ENCODE data around the gene PDCD1LG2. TPM values are rescaled to one million over a fixed set of nuclear protein-coding genes. Genes with fewer than 3 reads are reported as not detected.

PDCD1LG2 gene
- total RNA-seq, 2 experiments from 2014 or later, result 0.11 to 0.17 TPM

- no peak overlapping the region for H3K4me3 Mint-ChIP-seq
- Histone ChIP-seq H3K36me3 (ENCODE audit: insufficient read depth, low read length) (no peaks in the 10 kb centered on the region), H3K4me3 (ENCODE audit: low read length) (no peak overlapping the region), H3K9me3 (ENCODE audit: control insufficient read depth in 1 of 2, insufficient read depth in 1 of 2, low read length in 2 of 2) (no peaks in the 10 kb centered on the region), H3K27me3 (ENCODE audit: control insufficient read depth in 1 of 2, insufficient read depth in 2 of 2, low read length in 2 of 2) (no peaks in the 10 kb centered on the region), H3K4me1 (ENCODE audit: insufficient read depth, low read length) (peaks cover 23% of the 10 kb centered on the region), H3K27ac (ENCODE audit: low read depth in 1 of 2, low read length in 2 of 2) (no peak overlapping the region)
- ChIA-PET POLR2A (interaction anchor here (2.1 to 2.2 kb wide), 2 partner anchors 28 to 79 kb away, joined by 7 to 15 read pairs; partner anchors contain the start of gene CD274), CTCF (interaction anchor here (1.7 kb wide), 1 partner anchor 79 kb away, joined by 3 read pairs; the partner anchor contains the start of gene CD274)
- peaks cover 50% of the 10 kb centered on the region for H3K4me1 Mint-ChIP-seq (ENCODE audit: low read depth)
- no peaks in the 10 kb centered on the region for H3K27me3 Mint-ChIP-seq
- no peak for ATAC-seq (ENCODE audit: poor library complexity)
- peak overlapping the region; percentile 63 for H3K27ac Mint-ChIP-seq
- H3K36me3 Mint-ChIP-seq (ENCODE audit: low read depth), result peaks cover 3% of the 10 kb centered on the region
- TF ChIP-seq CTCF (IDR thresholded peaks at IDR 0.05), result no peak
- no peak for DNase-seq
- H3K9me3 Mint-ChIP-seq, result no peaks in the 10 kb centered on the region
- intact Hi-C loops (cut with DNase I, micrococcal nuclease), result no loop called here
These were observed 19.4 kb downstream of the PDCD1LG2 start for GRCh38 chr9:5529683-5530221.

DNA sequence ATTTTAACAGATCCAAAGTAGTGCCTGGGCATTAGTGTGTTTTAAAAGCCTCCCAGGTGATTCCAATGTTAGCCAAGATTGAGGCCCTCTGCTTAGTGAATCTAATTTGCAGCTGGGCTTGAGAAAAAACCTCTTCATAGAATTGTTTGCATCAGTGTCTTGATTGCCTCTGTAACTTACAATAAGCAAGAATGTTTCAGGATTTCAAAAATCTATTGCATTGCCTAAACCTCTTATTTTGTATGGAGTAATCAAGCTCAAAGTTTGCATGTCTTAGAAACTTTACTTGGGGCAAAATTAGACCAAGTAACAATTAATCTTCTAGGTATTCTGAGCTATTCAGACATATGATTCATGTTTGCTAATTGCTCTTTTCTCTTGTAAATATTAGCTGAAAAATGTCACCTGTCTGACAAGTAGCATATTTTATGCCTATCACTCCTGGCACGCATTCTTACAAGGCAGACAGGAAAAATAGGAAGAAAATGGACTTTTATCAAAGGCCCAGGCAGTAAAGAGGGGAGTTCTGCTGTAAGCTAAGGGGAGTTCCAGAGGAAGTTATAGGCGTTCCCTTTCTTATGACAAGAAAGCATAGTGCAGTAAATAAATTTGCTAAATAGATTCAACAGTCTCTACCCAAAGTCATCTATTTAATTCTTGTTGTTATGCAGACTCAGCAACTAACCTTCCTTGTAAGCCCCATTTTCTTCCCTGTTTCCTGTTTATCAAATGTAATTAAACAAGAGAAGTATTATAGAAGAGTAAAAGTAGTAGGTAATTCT lies 21.0 kb downstream of the PDCD1LG2 start:
- Histone ChIP-seq H3K27ac (ENCODE audit: low read depth in 1 of 2, low read length in 2 of 2) (peak overlapping the region in 1 of 2 donors; percentile 55), H3K4me3 (ENCODE audit: low read length) (no peak overlapping the region), H3K36me3 (ENCODE audit: insufficient read depth, low read length) (no peaks in the 10 kb centered on the region), H3K4me1 (ENCODE audit: insufficient read depth, low read length) (peaks cover 23% of the 10 kb centered on the region), H3K9me3 (ENCODE audit: control insufficient read depth in 1 of 2, insufficient read depth in 1 of 2, low read length in 2 of 2) (no peaks in the 10 kb centered on the region), H3K27me3 (ENCODE audit: control insufficient read depth in 1 of 2, insufficient read depth in 2 of 2, low read length in 2 of 2) (no peaks in the 10 kb centered on the region)
- intact Hi-C loops (cut with DNase I, micrococcal nuclease), result no loop called here
- ChIA-PET CTCF (interaction anchor here (1.1 to 1.7 kb wide), 3 partner anchors 13 to 81 kb away, joined by 3 to 4 read pairs (median 3); partner anchors contain the start of gene CD274), POLR2A (interaction anchor here (0.9 to 2.2 kb wide), 12 partner anchors 9 to 852 kb away, joined by 3 to 15 read pairs (median 4); partner anchors contain the start of genes CD274, CDC37L1, PDCD1LG2 and PLGRKT)
- peak; percentile 88 for ATAC-seq (ENCODE audit: poor library complexity)
- H3K4me1 Mint-ChIP-seq (ENCODE audit: low read depth), result peaks cover 50% of the 10 kb centered on the region
- peak overlapping the region; percentile 63 for H3K27ac Mint-ChIP-seq
- H3K9me3 Mint-ChIP-seq, result no peaks in the 10 kb centered on the region
- peaks cover 3% of the 10 kb centered on the region for H3K36me3 Mint-ChIP-seq (ENCODE audit: low read depth)
- DNase-seq, result peak in 3 of 14 experiments; percentile 60 to 69 (median 66)
- TF ChIP-seq CTCF (IDR thresholded peaks at IDR 0.05), result no peak
- no peaks in the 10 kb centered on the region for H3K27me3 Mint-ChIP-seq
- peak overlapping the region; percentile 35 for H3K4me3 Mint-ChIP-seq

- no peak for ATAC-seq (ENCODE audit: poor library complexity)
- Histone ChIP-seq H3K27ac (ENCODE audit: low read depth in 1 of 2, low read length in 2 of 2) (peak overlapping the region in 1 of 2 donors; percentile 55), H3K36me3 (ENCODE audit: insufficient read depth, low read length) (no peaks in the 10 kb centered on the region), H3K4me3 (ENCODE audit: low read length) (no peak overlapping the region), H3K27me3 (ENCODE audit: control insufficient read depth in 1 of 2, insufficient read depth in 2 of 2, low read length in 2 of 2) (no peaks in the 10 kb centered on the region), H3K9me3 (ENCODE audit: control insufficient read depth in 1 of 2, insufficient read depth in 1 of 2, low read length in 2 of 2) (no peaks in the 10 kb centered on the region), H3K4me1 (ENCODE audit: insufficient read depth, low read length) (peaks cover 23% of the 10 kb centered on the region)
- no peak overlapping the region for H3K4me3 Mint-ChIP-seq
- POLR2A ChIA-PET, result interaction anchor here (0.9 to 1.4 kb wide), 3 partner anchors 9 to 56 kb away, joined by 3 to 4 read pairs (median 3); no protein-coding TSS in a partner anchor
- no peaks in the 10 kb centered on the region for H3K27me3 Mint-ChIP-seq
- intact Hi-C loops (cut with DNase I, micrococcal nuclease), result no loop called here
- H3K4me1 Mint-ChIP-seq (ENCODE audit: low read depth), result peaks cover 50% of the 10 kb centered on the region
- H3K27ac Mint-ChIP-seq, result peak overlapping the region; percentile 63
- TF ChIP-seq CTCF (IDR thresholded peaks at IDR 0.05), result no peak
- H3K36me3 Mint-ChIP-seq (ENCODE audit: low read depth), result peaks cover 3% of the 10 kb centered on the region
- CTCF ChIA-PET, result no interaction called here
- DNase-seq, result no peak
- H3K9me3 Mint-ChIP-seq, result no peaks in the 10 kb centered on the region
These were observed 22.0 kb downstream of the PDCD1LG2 start for GRCh38 chr9:5532306-5532705.
